HG02981 (cell line): ENCODE measurements around the gene AHNAK2.
"Not testable (repeated sequence)": the region's sequence is repeated elsewhere in the genome, so short reads cannot be mapped to it uniquely, and the experiment has no call there.

Experiments used
- ATAC-seq: cut with Tn5 transposase; IDR thresholded peaks from one replicate; pipeline ENCODE4 v1.9.1; 2021; ENCODE audit warnings: mild to moderate bottlenecking, moderate library complexity; ENCODE audit not compliant: unreplicated experiment

The AHNAK2 gene

GRCh38 chr14:104928391-104929133, 49.6 kb downstream of the AHNAK2 start:
- no peak for ATAC-seq

DNA sequence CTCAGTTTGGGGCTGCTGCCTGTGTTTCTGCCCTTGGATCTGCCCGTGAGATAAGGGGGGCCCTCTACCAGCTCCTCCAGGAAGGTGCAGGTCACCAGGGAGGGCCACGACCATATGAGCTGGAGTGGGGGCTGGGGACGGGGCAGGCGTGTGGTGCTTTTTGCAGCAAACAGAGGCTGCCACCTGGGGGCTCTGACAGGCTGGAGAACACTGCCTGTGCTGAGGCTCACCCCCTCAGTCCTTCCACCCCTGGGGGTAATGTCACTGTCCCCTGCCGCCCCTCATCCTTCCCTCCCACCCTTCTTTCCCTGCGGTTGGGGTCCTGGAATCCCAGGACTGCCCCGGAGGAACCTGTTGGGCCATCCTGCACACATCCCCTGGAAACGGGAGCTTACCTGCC, 50.3 kb downstream of the AHNAK2 start:
- no peak for ATAC-seq

- no peak for ATAC-seq
Observed at GRCh38 chr14:104927432-104927816, 50.8 kb downstream of the AHNAK2 start.

DNA sequence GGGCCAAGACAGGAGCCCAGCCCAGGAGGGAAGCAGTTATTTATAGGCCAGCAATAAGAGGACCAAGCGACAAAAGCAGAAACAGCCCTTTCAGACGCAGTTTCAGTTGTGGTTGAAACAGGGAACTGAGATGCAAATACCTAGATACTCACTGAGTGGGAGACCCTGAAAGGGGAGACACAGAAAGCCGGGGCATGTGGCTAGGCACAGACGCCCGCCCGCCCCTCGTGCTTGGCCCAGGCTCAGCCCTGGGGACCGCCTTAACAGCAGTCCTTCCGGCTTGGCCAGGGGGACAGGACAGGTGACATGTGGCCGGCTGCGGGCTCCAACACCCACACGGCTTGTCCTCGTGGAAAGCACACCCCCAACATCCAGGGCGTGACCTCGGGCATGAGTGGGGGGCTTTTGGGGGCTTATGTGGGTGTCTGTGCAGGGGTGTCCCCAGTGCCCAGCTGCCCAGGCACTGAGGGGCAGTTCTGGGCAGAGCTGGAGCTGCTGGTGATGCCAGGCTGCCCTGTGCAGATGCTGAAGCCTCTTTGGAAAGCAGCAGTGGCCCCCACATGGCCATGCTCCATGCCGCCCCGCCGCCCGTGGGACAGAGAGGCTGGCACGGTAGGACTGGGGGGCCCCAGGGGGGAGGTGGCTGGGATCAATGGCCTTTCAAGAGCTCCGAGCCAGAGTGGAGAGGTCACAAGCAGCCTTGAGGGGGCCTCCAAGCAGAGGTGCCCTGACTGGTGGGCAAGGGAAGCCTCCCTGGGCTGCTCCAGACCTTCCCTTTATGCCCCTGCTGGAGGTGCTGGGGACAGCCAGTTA, 51.3 kb downstream of the AHNAK2 start:
- peak; percentile 77 for ATAC-seq

- no peak for ATAC-seq
Observed at GRCh38 chr14:104925855-104926609, 52.1 kb downstream of the AHNAK2 start.

DNA sequence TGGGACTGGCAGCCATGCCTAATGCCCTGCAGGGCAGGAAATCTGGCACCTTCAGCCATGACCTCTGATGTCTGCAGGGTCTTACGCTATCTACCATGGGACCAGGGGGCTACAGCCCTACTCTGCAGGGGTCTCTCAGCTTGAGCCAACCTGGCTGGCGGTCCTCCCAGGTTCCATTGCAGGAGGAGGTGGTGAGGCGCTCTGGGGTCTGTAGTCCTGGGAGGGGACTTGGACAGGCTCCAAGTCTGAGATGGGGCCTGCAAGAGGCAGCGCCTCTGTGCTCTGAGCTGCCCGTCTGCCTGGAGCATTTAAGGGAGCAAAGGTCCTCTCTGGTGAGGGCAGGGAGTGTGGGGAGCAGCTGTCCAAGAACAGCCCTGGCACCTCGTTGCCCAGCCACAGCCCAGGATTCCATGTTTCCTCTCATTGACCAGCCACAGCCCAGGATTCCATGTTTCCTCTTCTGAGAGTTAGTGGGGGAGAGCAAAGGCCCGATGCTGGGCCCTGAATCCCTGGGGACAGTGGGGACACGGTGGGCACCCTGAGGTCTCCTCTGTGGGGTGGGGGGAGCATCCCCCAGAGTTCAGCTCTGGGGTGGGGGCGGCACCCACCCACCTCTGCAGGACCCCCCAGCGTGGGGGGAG, 52.8 kb downstream of the AHNAK2 start:
- ATAC-seq, result no peak

- ATAC-seq, result no peak
Observed at GRCh38 chr14:104924421-104925213, 53.6 kb downstream of the AHNAK2 start, which contains the start of gene PLD4. TSS of gene PLD4 (plus strand) at chr14:104924879. CDS start at chr14:104927141, 2,262 bp downstream.

- ATAC-seq, result no peak
Observed at GRCh38 chr14:104923640-104924420, 54.3 kb downstream of the AHNAK2 start.

DNA sequence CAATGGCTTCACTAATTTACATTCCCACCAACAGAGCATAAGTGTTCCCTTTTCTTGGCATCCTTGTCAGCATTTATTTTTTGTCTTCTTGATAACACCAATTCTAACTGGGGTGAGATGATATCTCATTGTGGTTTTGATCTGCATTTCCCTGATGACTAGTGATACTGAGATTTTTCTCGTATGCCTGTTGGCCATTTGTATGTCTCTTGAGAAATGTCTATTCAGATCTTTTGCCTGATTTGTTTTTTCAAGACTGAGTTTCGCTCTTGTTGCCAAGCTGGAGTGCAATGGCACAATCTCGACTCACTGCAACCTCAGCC, 58.2 kb downstream of the AHNAK2 start:
- no peak for ATAC-seq

GRCh38 chr14:104919152-104919992, 58.8 kb downstream of the AHNAK2 start:
- not testable (repeated sequence) for ATAC-seq

GRCh38 chr14:104917993-104918392, 60.2 kb downstream of the AHNAK2 start:
- ATAC-seq, result no peak

GRCh38 chr14:104917116-104917515, 61.1 kb downstream of the AHNAK2 start:
- ATAC-seq, result no peak

- no peak for ATAC-seq
Observed at GRCh38 chr14:104913435-104913834, 64.7 kb downstream of the AHNAK2 start.

DNA sequence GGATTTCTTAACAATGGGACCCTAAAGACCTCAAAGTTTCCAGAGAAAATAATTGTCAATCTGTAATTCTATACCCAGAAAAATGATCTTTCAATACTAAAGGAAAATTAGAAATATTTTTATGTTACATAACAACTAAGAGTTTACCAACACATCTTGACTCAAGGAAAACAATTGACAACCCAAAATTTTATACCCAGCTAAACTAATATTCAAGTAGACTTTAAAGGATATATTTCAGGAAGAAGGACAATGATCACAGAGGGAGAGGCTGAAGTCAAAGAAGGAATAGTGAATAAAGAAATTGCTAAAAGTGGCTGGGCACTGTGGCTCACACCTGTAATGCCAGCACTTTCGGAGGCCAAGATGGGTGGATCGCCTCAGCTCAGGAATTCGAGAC, 66.1 kb downstream of the AHNAK2 start:
- ATAC-seq, result no peak

DNA sequence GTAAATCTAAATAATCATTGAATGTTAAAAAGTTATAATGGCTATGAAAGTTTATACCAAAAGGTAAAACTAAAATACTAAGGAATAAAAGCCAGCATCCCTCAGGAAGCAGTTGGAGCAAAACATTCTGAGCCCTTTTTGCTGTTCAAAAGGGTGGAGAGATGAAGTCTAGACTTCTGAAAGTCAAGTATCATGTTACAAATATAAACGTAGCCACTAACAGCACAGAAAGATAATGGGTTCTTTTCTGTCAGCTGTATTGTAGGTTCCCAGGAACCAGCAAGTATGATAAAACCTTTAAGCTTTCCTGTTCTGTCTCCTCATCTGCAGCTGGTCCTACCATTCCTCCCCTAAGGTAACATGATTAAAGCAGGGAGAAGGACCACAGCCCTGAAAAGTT, 69.9 kb downstream of the AHNAK2 start:
- no peak for ATAC-seq

- not testable (repeated sequence) for ATAC-seq
Observed at GRCh38 chr14:104905579-104905933, 72.6 kb downstream of the AHNAK2 start.

GRCh38 chr14:104904650-104905578, 73.3 kb downstream of the AHNAK2 start:
- ATAC-seq, result not testable (repeated sequence)

- ATAC-seq, result no peak
Observed at GRCh38 chr14:104903990-104904389, 74.2 kb downstream of the AHNAK2 start.
